Right atrium auricular region (tissue), 2 donors: Measurements from ENCODE around the gene DIAPH1. TPM values are rescaled to one million over a fixed set of nuclear protein-coding genes. Genes with fewer than 3 reads are reported as not detected.

Source experiments
- DNase-seq: peaks from one replicate; pipeline ENCODE4 v3.0.0-alpha.2; 2019; ENCODE audit warnings: low spot score
- H3K27ac ChIP-seq, 2 donors: fragments of 200-600 bp; sonication (generic); 1 replicate in 1 of 2; 2 replicates in 1 of 2; pipeline ENCODE4 v1.5.1; 2016 to 2019
- H3K27me3 ChIP-seq, 2 donors: fragments of 200-600 bp; sonication (generic); one replicate each; pipeline versions ENCODE4 v1.5.1 to v1.6.0; 2017 to 2019
- H3K36me3 ChIP-seq: fragments of 200-600 bp; sonication (generic); one replicate; pipeline ENCODE4 v1.5.1; 2016
- H3K4me1 ChIP-seq, 2 donors: fragments of 200-600 bp; sonication (generic); one replicate each; pipeline versions ENCODE4 v1.5.1 to v1.6.0; 2017 to 2019
- H3K4me3 ChIP-seq, 2 donors: fragments of 200-600 bp; sonication (generic); 1 replicate in 1 of 2; 2 replicates in 1 of 2; pipeline ENCODE4 v1.5.1; 2017 to 2019; ENCODE audit warnings: mild to moderate bottlenecking in 1 of 2, moderate library complexity in 1 of 2
- H3K9me3 ChIP-seq, 2 donors: fragments of 200-600 bp; sonication (generic); one replicate each; pipeline ENCODE4 v1.5.1; 2019
- total RNA-seq, 2 donors: library from RNA; depleted of rRNA; stranded (reverse); fragments of >200 nt; gene quantifications; one replicate each; pipeline ENCODE4 v1.1.0, GENCODE V29; 2016
- TF ChIP-seq, protein P1 (sequence below), 2 donors: fragments of 200-600 bp; sonication (generic); IDR thresholded peaks; one replicate each; pipeline ENCODE4 v1.5.1; 2019; ENCODE audit warnings: antibody characterized with exemption in 2 of 2

DIAPH1 gene
- total RNA-seq, 2 donors from 2014 or later = 18.7 to 82.7 TPM

DNA sequence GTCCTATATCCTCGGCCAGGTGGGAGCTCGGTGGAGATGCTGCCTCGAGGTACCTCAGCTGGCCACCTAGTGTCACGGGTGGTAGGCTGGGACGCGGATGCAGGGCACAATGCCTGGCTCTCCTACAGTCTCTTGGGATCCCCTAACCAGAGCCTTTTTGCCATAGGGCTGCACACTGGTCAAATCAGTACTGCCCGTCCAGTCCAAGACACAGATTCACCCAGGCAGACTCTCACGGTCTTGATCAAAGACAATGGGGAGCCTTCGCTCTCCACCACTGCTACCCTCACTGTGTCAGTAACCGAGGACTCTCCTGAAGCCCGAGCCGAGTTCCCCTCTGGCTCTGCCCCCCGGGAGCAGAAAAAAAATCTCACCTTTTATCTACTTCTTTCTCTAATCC, 141.0 kb downstream of the DIAPH1 start:
- Histone ChIP-seq H3K4me3 (peak overlapping the region; percentile 60 to 65), H3K4me1 (peaks cover 0 to 29% of the 10 kb centered on the region in 2 donors), H3K27me3 (no peaks in the 10 kb centered on the region), H3K27ac (peak overlapping the region in 1 of 2 donors; percentile 87), H3K9me3 (no peaks in the 10 kb centered on the region), H3K36me3 (no peaks in the 10 kb centered on the region)
- TF ChIP-seq, protein P1, sequence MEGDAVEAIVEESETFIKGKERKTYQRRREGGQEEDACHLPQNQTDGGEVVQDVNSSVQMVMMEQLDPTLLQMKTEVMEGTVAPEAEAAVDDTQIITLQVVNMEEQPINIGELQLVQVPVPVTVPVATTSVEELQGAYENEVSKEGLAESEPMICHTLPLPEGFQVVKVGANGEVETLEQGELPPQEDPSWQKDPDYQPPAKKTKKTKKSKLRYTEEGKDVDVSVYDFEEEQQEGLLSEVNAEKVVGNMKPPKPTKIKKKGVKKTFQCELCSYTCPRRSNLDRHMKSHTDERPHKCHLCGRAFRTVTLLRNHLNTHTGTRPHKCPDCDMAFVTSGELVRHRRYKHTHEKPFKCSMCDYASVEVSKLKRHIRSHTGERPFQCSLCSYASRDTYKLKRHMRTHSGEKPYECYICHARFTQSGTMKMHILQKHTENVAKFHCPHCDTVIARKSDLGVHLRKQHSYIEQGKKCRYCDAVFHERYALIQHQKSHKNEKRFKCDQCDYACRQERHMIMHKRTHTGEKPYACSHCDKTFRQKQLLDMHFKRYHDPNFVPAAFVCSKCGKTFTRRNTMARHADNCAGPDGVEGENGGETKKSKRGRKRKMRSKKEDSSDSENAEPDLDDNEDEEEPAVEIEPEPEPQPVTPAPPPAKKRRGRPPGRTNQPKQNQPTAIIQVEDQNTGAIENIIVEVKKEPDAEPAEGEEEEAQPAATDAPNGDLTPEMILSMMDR (IDR thresholded peaks at IDR 0.05) = no peak
- no peak for DNase-seq

DNA sequence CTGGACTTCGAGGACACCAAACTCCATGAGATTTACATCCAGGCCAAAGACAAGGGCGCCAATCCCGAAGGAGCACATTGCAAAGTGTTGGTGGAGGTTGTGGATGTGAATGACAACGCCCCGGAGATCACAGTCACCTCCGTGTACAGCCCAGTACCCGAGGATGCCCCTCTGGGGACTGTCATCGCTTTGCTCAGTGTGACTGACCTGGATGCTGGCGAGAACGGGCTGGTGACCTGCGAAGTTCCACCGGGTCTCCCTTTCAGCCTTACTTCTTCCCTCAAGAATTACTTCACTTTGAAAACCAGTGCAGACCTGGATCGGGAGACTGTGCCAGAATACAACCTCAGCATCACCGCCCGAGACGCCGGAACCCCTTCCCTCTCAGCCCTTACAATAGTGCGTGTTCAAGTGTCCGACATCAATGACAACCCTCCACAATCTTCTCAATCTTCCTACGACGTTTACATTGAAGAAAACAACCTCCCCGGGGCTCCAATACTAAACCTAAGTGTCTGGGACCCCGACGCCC, 141.7 kb downstream of the DIAPH1 start:
- Histone ChIP-seq H3K36me3 (no peaks in the 10 kb centered on the region), H3K4me1 (peaks cover 0 to 29% of the 10 kb centered on the region in 2 donors), H3K27me3 (no peaks in the 10 kb centered on the region), H3K9me3 (no peaks in the 10 kb centered on the region), H3K27ac (peak overlapping the region; percentile 87 to 88), H3K4me3 (peak overlapping the region; percentile 60 to 65)
- DNase-seq = no peak
- TF ChIP-seq, protein P1 (IDR thresholded peaks at IDR 0.05) = no peak

DNA sequence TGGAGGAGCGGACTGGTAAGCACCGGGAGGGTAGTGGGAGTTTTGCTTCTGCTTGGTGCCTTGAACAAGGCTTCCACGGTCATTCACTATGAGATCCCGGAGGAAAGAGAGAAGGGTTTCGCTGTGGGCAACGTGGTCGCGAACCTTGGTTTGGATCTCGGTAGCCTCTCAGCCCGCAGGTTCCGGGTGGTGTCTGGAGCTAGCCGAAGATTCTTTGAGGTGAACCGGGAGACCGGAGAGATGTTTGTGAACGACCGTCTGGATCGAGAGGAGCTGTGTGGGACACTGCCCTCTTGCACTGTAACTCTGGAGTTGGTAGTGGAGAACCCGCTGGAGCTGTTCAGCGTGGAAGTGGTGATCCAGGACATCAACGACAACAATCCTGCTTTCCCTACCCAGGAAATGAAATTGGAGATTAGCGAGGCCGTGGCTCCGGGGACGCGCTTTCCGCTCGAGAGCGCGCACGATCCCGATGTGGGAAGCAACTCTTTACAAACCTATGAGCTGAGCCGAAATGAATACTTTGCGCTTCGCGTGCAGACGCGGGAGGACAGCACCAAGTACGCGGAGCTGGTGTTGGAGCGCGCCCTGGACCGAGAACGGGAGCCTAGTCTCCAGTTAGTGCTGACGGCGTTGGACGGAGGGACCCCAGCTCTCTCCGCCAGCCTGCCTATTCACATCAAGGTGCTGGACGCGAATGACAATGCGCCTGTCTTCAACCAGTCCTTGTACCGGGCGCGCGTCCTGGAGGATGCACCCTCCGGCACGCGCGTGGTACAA, 142.5 kb downstream of the DIAPH1 start:
- H3K4me1 ChIP-seq = peaks cover 0 to 29% of the 10 kb centered on the region in 2 donors
- peak overlapping the region; percentile 87 to 88 for H3K27ac ChIP-seq
- TF ChIP-seq, protein P1 (IDR thresholded peaks at IDR 0.05) = peak in 1 of 2 donors; percentile 9
- H3K9me3 ChIP-seq = no peaks in the 10 kb centered on the region
- peak; percentile 80 for DNase-seq
- H3K27me3 ChIP-seq = no peaks in the 10 kb centered on the region
- no peaks in the 10 kb centered on the region for H3K36me3 ChIP-seq
- H3K4me3 ChIP-seq = peak overlapping the region; percentile 60 to 65

DNA sequence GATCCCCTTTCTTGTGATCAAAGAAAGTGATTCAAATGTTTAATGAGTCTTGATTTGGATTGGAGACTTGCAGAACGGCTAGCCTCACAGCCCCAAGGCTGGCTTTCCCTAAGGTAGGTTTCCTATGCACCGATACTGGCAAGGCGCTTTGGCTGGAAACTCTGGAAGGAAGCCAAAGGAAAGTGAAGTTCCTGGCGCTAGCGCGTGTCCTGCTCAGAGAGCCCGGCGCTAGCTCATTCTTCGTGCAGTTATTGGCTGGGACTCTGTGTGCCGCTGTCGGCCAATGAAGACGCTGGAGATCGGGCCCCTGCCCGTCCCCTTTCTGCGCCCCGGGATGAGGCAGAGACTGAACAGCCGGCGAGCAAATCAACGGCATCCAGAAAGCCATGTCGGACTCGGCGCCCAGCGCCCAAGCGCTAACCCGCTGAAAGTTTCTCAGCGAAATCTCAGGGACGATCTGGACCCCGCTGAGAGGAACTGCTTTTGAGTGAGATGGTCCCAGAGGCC, 143.1 kb downstream of the DIAPH1 start, which contains the start of gene PCDHGC3:
Gene PCDHGC3 (plus strand): TSS at position 342 of the 507 bp plus-strand sequence. CDS start 151 bp downstream, at position 493.
- peak; percentile 97 for DNase-seq
- H3K27ac ChIP-seq = peak within 1 kb of the TSS; percentile 87 to 88
- no peaks in the 10 kb centered on the region for H3K27me3 ChIP-seq
- no peaks in the 10 kb centered on the region for H3K36me3 ChIP-seq
- peak within 1 kb of the TSS; percentile 60 to 65 for H3K4me3 ChIP-seq
- H3K9me3 ChIP-seq = no peaks in the 10 kb centered on the region
- peaks cover 0 to 29% of the 10 kb centered on the region in 2 donors for H3K4me1 ChIP-seq
- TF ChIP-seq, protein P1 (IDR thresholded peaks at IDR 0.05) = peak in 1 of 2 donors; percentile 64

DNA sequence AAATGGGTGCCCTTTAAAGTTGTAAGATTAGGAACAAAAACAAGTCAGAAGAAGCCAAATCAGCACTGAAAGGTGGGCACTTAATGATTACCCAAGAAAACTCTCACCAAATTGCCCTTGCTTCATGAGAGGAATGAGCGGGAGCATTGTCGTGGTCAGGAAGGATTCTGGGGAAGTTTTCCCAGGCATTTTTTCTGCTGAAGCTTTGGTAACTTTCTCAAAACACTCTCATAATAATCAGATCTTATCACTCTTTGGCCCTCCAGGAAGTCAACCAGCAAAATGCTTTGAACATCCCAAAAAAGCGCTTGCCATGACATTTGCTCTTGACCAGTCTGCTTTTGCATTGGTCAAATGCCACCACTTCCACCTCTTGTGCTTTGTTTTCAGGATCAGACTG, 153.4 kb downstream of the DIAPH1 start:
- H3K4me3 ChIP-seq = no peak overlapping the region
- DNase-seq = no peak
- no peak overlapping the region for H3K27ac ChIP-seq
- no peaks in the 10 kb centered on the region for H3K27me3 ChIP-seq
- H3K9me3 ChIP-seq = peaks cover 0 to 5% of the 10 kb centered on the region in 2 donors
- H3K4me1 ChIP-seq = no peaks in the 10 kb centered on the region
- TF ChIP-seq, protein P1 (IDR thresholded peaks at IDR 0.05) = no peak
- H3K36me3 ChIP-seq = no peaks in the 10 kb centered on the region

Other genes starting within 250 kb of the DIAPH1 start
- 1 to 10 TPM; 5.4 to 7.2 TPM for gene PCDHGB3, start 248.8 kb downstream of the DIAPH1 start, total RNA-seq
- 1 to 10 TPM; 4.7 to 5.3 TPM for gene PCDHGA6, start 245.1 kb downstream of the DIAPH1 start, total RNA-seq
- 1 to 10 TPM; 4.9 to 6.1 TPM for gene PCDHGA7, start 236.3 kb downstream of the DIAPH1 start, total RNA-seq
- gene PCDHGB4, start 231.3 kb downstream of the DIAPH1 start, total RNA-seq = 1 to 10 TPM; 6.3 to 6.4 TPM
- 1 to 10 TPM; 5.0 to 5.7 TPM for gene PCDHGA8, start 226.4 kb downstream of the DIAPH1 start, total RNA-seq
- gene PCDHGB5, start 221.1 kb downstream of the DIAPH1 start, total RNA-seq = 1 to 10 TPM; 9.7 TPM
- gene PCDHGA9, start 216.2 kb downstream of the DIAPH1 start, total RNA-seq = 1 to 10 TPM; 3.7 to 5.2 TPM
- gene PCDHGB6, start 211.0 kb downstream of the DIAPH1 start, total RNA-seq = 1 to 10 TPM; 5.0 to 7.1 TPM
- gene PCDHGA10, start 206.0 kb downstream of the DIAPH1 start, total RNA-seq = 1 to 10 TPM; 3.1 to 4.8 TPM
- 10 to 100 TPM in 1 of 2 donors, 1 to 10 TPM in 1; 6.0 to 10.5 TPM for gene PCDHGB7, start 201.3 kb downstream of the DIAPH1 start, total RNA-seq
- gene PCDHGA11, start 197.9 kb downstream of the DIAPH1 start, total RNA-seq = 1 to 10 TPM; 3.0 to 4.5 TPM
- gene PCDHGA12, start 188.5 kb downstream of the DIAPH1 start, total RNA-seq = 1 to 10 TPM; 6.2 to 7.7 TPM
- 10 to 100 TPM; 24.1 to 38.3 TPM for gene PCDHGC3, start 143.0 kb downstream of the DIAPH1 start, total RNA-seq
- gene PCDHGC4, start 134.0 kb downstream of the DIAPH1 start, total RNA-seq = 1 to 10 TPM; 1.5 to 1.7 TPM
- gene PCDHGC5, start 129.9 kb downstream of the DIAPH1 start, total RNA-seq = 1 to 10 TPM; 1.4 to 1.7 TPM
- gene HDAC3, start 17.8 kb upstream of the DIAPH1 start, total RNA-seq = 10 to 100 TPM; 21.0 to 22.2 TPM
- gene RELL2, start 18.0 kb upstream of the DIAPH1 start, total RNA-seq = 1 to 10 TPM in 1 of 2 donors, under 1 TPM in 1; 0.41 to 1.3 TPM
- 1 to 10 TPM; 5.1 to 6.4 TPM for gene FCHSD1, start 32.4 kb upstream of the DIAPH1 start, total RNA-seq
- 10 to 100 TPM in 1 of 2 donors, 1 to 10 TPM in 1; 5.6 to 12.5 TPM for gene ARAP3, start 63.2 kb upstream of the DIAPH1 start, total RNA-seq